Measurements from ENCODE around the gene DBF4B. TPM values are rescaled to one million over a fixed set of nuclear protein-coding genes. Genes with fewer than 3 reads are reported as not detected.

Gene DBF4B
- total RNA-seq, 1 experiment from 2014 or later = 24.7 TPM

DNA sequence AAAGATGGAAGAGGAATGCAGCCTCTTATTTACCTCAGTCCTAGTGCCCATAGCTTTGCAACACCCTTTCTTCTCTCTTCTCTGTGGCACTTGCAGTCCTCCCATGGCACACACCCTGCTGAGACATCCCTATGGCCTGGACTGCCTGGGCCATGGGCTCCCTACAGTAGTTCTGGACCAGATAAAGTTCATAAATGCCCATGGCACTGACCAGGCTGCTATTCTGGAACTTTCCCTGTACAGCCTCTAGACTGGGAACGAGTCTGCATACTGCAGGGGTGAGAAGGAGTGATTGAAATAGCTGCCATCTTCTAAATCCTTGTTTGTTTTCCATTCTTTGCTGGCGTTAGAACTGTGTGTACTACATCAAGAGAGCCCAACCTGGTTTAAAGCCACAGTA, 25.8 kb downstream of the DBF4B start:
- Histone ChIP-seq H3K4me1 (ENCODE audit: insufficient read depth, low read length) (no peaks in the 10 kb centered on the region; the same call in 1 of the 2 replicates), H3T11ph (ENCODE audit: low read length) (no peak overlapping the region), H4K8ac (replicated peaks; ENCODE audit: insufficient read length, low read depth, low read length) (no peak overlapping the region), H4K5ac (ENCODE audit: insufficient read length, low read depth, low read length) (no peak overlapping the region), H3K23me2 (ENCODE audit: insufficient read length, low read depth, low read length, poor library complexity, severe bottlenecking) (no peaks in the 10 kb centered on the region), H3K14ac (ENCODE audit: insufficient read depth, low read length) (no peak overlapping the region), H2AK5ac (ENCODE audit: insufficient read length, low read length) (no peak overlapping the region), H3K27ac (ENCODE audit: insufficient read length, low read depth, low read length) (no peak overlapping the region), H3K79me1 (ENCODE audit: insufficient read depth, low read depth, low read length, poor library complexity, severe bottlenecking) (no peaks in the 10 kb centered on the region), H4K91ac (ENCODE audit: insufficient read length, low read depth, low read length) (no peak overlapping the region), H3K56ac (ENCODE audit: insufficient read length, low read depth, low read length) (no peak overlapping the region), H2AFZ (ENCODE audit: low read length) (no peak overlapping the region), H2BK5ac (ENCODE audit: insufficient read length, low read length) (no peak overlapping the region), H3K79me2 (ENCODE audit: insufficient read depth, low read length) (no peaks in the 10 kb centered on the region), H3K9me3 (ENCODE audit: control insufficient read depth, low read depth, low read length) (no peaks in the 10 kb centered on the region), H3K18ac (ENCODE audit: insufficient read length, low read depth, low read length) (no peak overlapping the region), H4K20me1 (ENCODE audit: control insufficient read depth, insufficient read depth, insufficient read length) (no peaks in the 10 kb centered on the region), H3K4ac (ENCODE audit: low read depth, low read length) (no peak overlapping the region), H2BK120ac (ENCODE audit: low read depth, low read length, poor library complexity, severe bottlenecking) (no peak overlapping the region), H3K23ac (ENCODE audit: insufficient read length, low read depth, low read length) (no peak overlapping the region), H2BK15ac (ENCODE audit: low read depth, low read length) (no peak overlapping the region), H3K27me3 (ENCODE audit: insufficient read depth, low read length) (no peaks in the 10 kb centered on the region), H2BK20ac (ENCODE audit: low read depth, low read length, poor library complexity, severe bottlenecking) (no peak overlapping the region), H2BK12ac (ENCODE audit: insufficient read length, low read depth, low read length) (no peak overlapping the region), H3K4me2 (ENCODE audit: insufficient read depth, insufficient read length, low read length) (no peak overlapping the region), H3K9ac (ENCODE audit: extremely low read depth, insufficient read length, low read length) (no peak overlapping the region)
- TF ChIP-seq, protein P1, sequence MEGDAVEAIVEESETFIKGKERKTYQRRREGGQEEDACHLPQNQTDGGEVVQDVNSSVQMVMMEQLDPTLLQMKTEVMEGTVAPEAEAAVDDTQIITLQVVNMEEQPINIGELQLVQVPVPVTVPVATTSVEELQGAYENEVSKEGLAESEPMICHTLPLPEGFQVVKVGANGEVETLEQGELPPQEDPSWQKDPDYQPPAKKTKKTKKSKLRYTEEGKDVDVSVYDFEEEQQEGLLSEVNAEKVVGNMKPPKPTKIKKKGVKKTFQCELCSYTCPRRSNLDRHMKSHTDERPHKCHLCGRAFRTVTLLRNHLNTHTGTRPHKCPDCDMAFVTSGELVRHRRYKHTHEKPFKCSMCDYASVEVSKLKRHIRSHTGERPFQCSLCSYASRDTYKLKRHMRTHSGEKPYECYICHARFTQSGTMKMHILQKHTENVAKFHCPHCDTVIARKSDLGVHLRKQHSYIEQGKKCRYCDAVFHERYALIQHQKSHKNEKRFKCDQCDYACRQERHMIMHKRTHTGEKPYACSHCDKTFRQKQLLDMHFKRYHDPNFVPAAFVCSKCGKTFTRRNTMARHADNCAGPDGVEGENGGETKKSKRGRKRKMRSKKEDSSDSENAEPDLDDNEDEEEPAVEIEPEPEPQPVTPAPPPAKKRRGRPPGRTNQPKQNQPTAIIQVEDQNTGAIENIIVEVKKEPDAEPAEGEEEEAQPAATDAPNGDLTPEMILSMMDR (conservative IDR thresholded peaks at IDR 0.05) = no peak
- Mint-ChIP-seq H3K27me3 (ENCODE audit: low read depth) (no peaks in the 10 kb centered on the region), H3K4me3 (no peak overlapping the region), H3K36me3 (ENCODE audit: insufficient read depth in 1 of 3, low read depth in 3 of 3) (peaks cover 39 to 77% (median 77%) of the 10 kb centered on the region in 3 experiments; a peak in 6 of 7 replicates), H3K4me1 (peaks cover 9 to 19% of the 10 kb centered on the region in 2 experiments), H3K27ac (0 out of 7 replicates have a peak overlapping the region, but pooled peaks of 1 of the 3 experiments have one; percentile 10), H3K9me3 (no peaks in the 10 kb centered on the region)
- DNase-seq = no peak
- WGBS (ENCODE audit: extremely low coverage, insufficient read length, low lambda C conversion rate) = no CpG with 5 or more reads among the region's 2 CpGs

All from H9 (cell line).